ENCODE results near the gene PALD1.

- TF ChIP-seq, protein P1, sequence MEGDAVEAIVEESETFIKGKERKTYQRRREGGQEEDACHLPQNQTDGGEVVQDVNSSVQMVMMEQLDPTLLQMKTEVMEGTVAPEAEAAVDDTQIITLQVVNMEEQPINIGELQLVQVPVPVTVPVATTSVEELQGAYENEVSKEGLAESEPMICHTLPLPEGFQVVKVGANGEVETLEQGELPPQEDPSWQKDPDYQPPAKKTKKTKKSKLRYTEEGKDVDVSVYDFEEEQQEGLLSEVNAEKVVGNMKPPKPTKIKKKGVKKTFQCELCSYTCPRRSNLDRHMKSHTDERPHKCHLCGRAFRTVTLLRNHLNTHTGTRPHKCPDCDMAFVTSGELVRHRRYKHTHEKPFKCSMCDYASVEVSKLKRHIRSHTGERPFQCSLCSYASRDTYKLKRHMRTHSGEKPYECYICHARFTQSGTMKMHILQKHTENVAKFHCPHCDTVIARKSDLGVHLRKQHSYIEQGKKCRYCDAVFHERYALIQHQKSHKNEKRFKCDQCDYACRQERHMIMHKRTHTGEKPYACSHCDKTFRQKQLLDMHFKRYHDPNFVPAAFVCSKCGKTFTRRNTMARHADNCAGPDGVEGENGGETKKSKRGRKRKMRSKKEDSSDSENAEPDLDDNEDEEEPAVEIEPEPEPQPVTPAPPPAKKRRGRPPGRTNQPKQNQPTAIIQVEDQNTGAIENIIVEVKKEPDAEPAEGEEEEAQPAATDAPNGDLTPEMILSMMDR (conservative IDR thresholded peaks at IDR 0.05; ENCODE audit: low read depth, low read length) = no peak
- no peak for TF ChIP-seq POLR2A (IDR thresholded peaks at IDR 0.05; ENCODE audit: low read depth, low read length)
- TF ChIP-seq SMC3 (IDR thresholded peaks at IDR 0.05; ENCODE audit: low read depth, low read length) = no peak
- TF ChIP-seq RCOR1 (IDR thresholded peaks at IDR 0.05; ENCODE audit: insufficient replicate concordance, low read length) = no peak
- TF ChIP-seq BHLHE40 (IDR thresholded peaks at IDR 0.05; ENCODE audit: low read depth, low read length) = no peak
- no peak for TF ChIP-seq CEBPB (IDR thresholded peaks at IDR 0.05; ENCODE audit: low read depth, low read length)
- TF ChIP-seq RAD21 (IDR thresholded peaks at IDR 0.05; ENCODE audit: low read length) = no peak
- TF ChIP-seq RFX5 (IDR thresholded peaks at IDR 0.05; ENCODE audit: low read depth, low read length) = no peak
- TF ChIP-seq NFE2L2 (IDR thresholded peaks at IDR 0.05; ENCODE audit: low read depth, low read length) = no peak
- TF ChIP-seq USF2 (IDR thresholded peaks at IDR 0.05; ENCODE audit: low read depth, low read length) = peak; percentile 67
- TF ChIP-seq MAFK (IDR thresholded peaks at IDR 0.05; ENCODE audit: low read depth, low read length) = no peak
- no peak for TF ChIP-seq FOS (IDR thresholded peaks at IDR 0.05; ENCODE audit: low read depth, low read length)
These were observed 100.9 kb downstream of the PALD1 start for GRCh38 chr10:70579234-70580002.

All from IMR-90 (cell line).